Erythroblast (primary cell): Measurements from ENCODE around the gene FREM1.

ENCODE experiments used
- GATA1 ChIP-seq: IDR thresholded peaks from 2 replicates; pipeline ENCODE4 v1.6.1; 2011; ENCODE audit warnings: low read depth, mild to moderate bottlenecking, control low read depth, low read length, moderate library complexity
- POLR2A ChIP-seq: IDR thresholded peaks from 2 replicates; pipeline ENCODE4 v1.6.1; 2011; ENCODE audit warnings: mild to moderate bottlenecking, low read length

DNA sequence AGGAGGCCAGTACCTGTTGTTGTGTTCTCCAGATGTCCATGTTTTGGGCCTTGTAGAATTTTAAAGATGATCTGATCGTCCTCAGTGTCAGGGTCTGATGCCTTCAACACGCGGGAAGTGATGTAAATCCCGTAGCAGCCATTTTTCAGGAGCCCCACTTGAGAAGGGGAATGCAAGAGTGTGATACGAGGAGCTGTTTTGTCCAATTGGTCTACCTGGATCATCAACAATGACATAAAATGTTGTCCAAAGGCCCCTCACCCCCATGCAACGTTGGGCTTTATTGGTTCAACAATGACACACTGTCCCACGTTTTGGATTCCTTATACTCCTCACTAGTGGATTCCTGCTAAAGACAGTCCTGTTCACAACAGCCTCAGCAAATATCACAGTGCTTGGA is 139.6 kb downstream of the FREM1 start:
- TF ChIP-seq POLR2A (no peak), GATA1 (no peak)
